Left ventricle myocardium inferior (tissue), 1 donor: ENCODE data around the gene ANTXR2. TPM values are rescaled to one million over a fixed set of nuclear protein-coding genes. Genes with fewer than 3 reads are reported as not detected.

Experiments
- DNase-seq: peaks from one replicate; pipeline ENCODE4 v3.0.0-alpha.2; 2020
- H3K27ac ChIP-seq: fragments of 200-600 bp; replicated peaks from 2 replicates; pipeline ENCODE4 v1.8.0; 2021
- H3K27me3 ChIP-seq: fragments of 200-600 bp; 2 replicates; pipeline ENCODE4 v1.8.0; 2021; ENCODE audit warnings: low read depth
- H3K36me3 ChIP-seq: fragments of 200-600 bp; 2 replicates; pipeline ENCODE4 v1.8.0; 2021
- H3K4me1 ChIP-seq: fragments of 200-600 bp; 2 replicates; pipeline ENCODE4 v1.8.0; 2021
- H3K4me3 ChIP-seq: fragments of 200-600 bp; 2 replicates; pipeline ENCODE4 v1.8.0; 2021; ENCODE audit warnings: mild to moderate bottlenecking, moderate library complexity
- H3K9me3 ChIP-seq: fragments of 200-600 bp; replicated peaks from 2 replicates; pipeline ENCODE4 v1.8.0; 2021
- CTCF ChIP-seq: fragments of 200-600 bp; IDR thresholded peaks from 2 replicates; pipeline ENCODE4 v1.8.0; 2021; ENCODE audit warnings: antibody characterized with exemption, mild to moderate bottlenecking, borderline replicate concordance
- intact Hi-C: fragments of 100-400 bp; cut with micrococcal nuclease; formaldehyde crosslinking; loops from one replicate; pipeline ENCODE4 v1.11.0; 2022
- total RNA-seq: library from RNA; stranded (reverse); fragmentation: NEBNext Ultra II Directional; extraction: Animal tissue kit (Norgen Biotek cat#: 25700); gene quantifications from one replicate; pipeline ENCODE4 v1.2.1, GENCODE V29; 2021
- donor health status: DM: no; HTN: yes; CAD: no; lungs with severe emphysema.

Gene ANTXR2
- total RNA-seq, 1 donor from 2014 or later, result 42.4 TPM

DNA sequence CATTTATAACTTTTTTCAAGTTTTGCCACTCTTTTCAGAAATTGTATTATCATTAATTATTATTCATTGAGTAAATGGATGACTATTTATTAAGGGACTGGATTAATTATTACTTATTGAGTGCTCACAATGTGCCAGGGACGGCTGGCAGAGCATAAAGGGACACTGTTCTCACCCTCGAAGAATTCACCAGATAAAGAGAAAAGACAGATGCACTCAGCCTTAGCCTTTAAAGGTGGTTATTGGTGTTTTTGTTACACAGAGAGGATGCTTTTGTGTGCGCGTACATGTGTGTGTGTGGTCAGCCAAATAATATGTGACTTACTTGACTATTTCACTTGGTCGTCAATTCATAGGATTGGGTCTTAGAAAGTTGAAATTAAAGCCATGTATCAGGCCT lies 187.0 kb downstream of the ANTXR2 start:
- H3K27me3 ChIP-seq, result no peaks in the 10 kb centered on the region
- no peak for DNase-seq
- no peak overlapping the region for H3K4me3 ChIP-seq
- H3K4me1 ChIP-seq, result no peaks in the 10 kb centered on the region
- TF ChIP-seq CTCF, result no peak
- H3K9me3 ChIP-seq, result no peaks in the 10 kb centered on the region
- no peaks in the 10 kb centered on the region for H3K36me3 ChIP-seq
- no peak overlapping the region for H3K27ac ChIP-seq
- intact Hi-C loops, result no loop called here

DNA sequence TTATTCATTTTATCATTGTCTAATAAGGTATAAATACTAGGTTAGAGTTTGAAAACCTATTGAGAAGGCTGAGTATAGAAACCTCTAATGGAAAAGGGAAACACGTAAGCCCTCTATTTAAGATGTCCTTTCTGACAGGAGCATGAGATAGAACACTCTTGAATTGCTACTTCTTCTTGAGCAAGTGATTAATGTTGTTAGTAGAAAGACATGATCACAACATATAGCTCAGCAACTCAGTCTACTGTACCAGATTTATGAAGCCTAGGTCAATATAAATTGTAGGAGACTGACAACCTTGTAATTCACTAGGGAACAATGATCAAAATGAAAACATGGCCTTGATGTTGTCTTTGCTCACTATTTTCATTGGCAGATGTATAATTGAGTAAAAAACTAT lies 189.7 kb downstream of the ANTXR2 start:
- no peaks in the 10 kb centered on the region for H3K27me3 ChIP-seq
- H3K36me3 ChIP-seq, result no peaks in the 10 kb centered on the region
- no peak for TF ChIP-seq CTCF

DNA sequence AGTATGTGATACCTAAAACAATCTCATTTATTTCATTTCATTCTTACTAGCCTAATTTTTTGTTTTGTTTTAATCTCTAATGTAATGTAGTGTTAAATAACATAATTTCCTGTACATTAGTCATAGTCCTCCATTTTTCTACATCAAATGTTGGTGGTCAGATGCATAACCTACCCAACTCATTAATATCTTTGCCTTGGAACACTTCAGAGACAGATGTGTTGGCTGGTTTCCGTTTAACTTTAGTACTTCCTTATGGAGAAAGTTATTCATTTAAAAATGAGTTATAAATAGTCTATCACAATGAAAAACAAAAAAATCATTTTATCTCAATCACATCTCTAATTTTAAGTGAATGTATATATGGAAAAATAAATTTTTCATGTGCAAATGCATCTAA lies 190.2 kb downstream of the ANTXR2 start:
- no peak overlapping the region for H3K27ac ChIP-seq
- intact Hi-C loops, result no loop called here
- H3K27me3 ChIP-seq, result no peaks in the 10 kb centered on the region
- DNase-seq, result no peak
- no peak for TF ChIP-seq CTCF
- no peak overlapping the region for H3K4me3 ChIP-seq
- no peaks in the 10 kb centered on the region for H3K4me1 ChIP-seq
- H3K36me3 ChIP-seq, result no peaks in the 10 kb centered on the region
- H3K9me3 ChIP-seq, result no peaks in the 10 kb centered on the region

More for the DNA sequence above, 189.7 kb downstream of the ANTXR2 start:
- intact Hi-C loops, result no loop called here
- DNase-seq, result no peak
- H3K4me3 ChIP-seq, result no peak overlapping the region
- no peak overlapping the region for H3K27ac ChIP-seq
- no peaks in the 10 kb centered on the region for H3K9me3 ChIP-seq
- no peaks in the 10 kb centered on the region for H3K4me1 ChIP-seq

- Histone ChIP-seq H3K27me3 (no peaks in the 10 kb centered on the region), H3K9me3 (no peaks in the 10 kb centered on the region), H3K36me3 (no peaks in the 10 kb centered on the region), H3K4me1 (no peaks in the 10 kb centered on the region), H3K27ac (no peak overlapping the region), H3K4me3 (no peak overlapping the region)
- no peak for DNase-seq
- intact Hi-C loops, result no loop called here
- no peak for TF ChIP-seq CTCF
These were observed 191.6 kb downstream of the ANTXR2 start for GRCh38 chr4:79881407-79881806.

DNA sequence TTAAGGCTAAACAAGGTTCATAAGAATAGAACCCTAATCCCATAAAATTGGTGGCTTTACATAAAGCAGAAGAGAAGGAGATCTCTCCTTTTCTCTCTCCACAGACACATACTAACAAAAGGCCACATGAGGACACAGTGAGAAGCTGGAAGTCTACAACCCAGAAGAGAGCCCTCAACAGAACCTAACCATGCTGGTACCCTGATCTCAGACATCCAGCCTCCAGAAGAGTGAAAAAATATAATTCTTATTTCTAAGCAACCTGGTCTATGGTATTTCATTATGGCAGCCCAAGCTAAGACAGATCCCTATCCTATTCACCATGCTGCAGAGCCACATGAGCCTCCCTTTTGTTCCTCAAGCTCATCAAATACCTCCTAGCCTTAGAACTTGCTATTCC lies 195.5 kb downstream of the ANTXR2 start:
- Histone ChIP-seq H3K36me3 (no peaks in the 10 kb centered on the region), H3K9me3 (no peaks in the 10 kb centered on the region), H3K27ac (no peak overlapping the region), H3K4me1 (no peaks in the 10 kb centered on the region), H3K27me3 (no peaks in the 10 kb centered on the region), H3K4me3 (no peak overlapping the region)
- DNase-seq, result no peak
- intact Hi-C loops, result no loop called here
- TF ChIP-seq CTCF, result no peak
